Endothelial cell of umbilical vein (primary cell): ENCODE data around the gene ZNF764. TPM values are rescaled to one million over a fixed set of nuclear protein-coding genes. Genes with fewer than 3 reads are reported as not detected.

ENCODE experiments used
- BruUV-seq: library from RNA; stranded (reverse); fragments of 400-500 nt; replicated peaks from 2 replicates; lab custom pipeline; 2021; lab: Mats Ljungman, UMichigan
- CTCF ChIA-PET: fragments of 300-600, 350-600 bp; sonication (Branson Sonifier 250); formaldehyde crosslinking; loops from one replicate; lab custom pipeline; 2021; ENCODE audit warnings: antibody characterized with exemption, inconsistent platforms; lab: Charles Lee
- POLR2A ChIA-PET: fragments of 300-600, 350-600 bp; sonication (Branson Sonifier 250); formaldehyde crosslinking; loops from one replicate; lab custom pipeline; 2021; ENCODE audit warnings: antibody characterized with exemption, inconsistent platforms; lab: Charles Lee
- DNase-seq: peaks from one replicate; pipeline ENCODE4 v3.0.0-alpha.2; 2011; ENCODE audit warnings: low read depth, low spot score
- FAIRE-seq: peaks from 2 replicates; lab custom pipeline; 2011; peaks lifted over from hg19 to GRCh38; lab: Jason Lieb, UNC
- H2AFZ ChIP-seq: 2 replicates; pipeline ENCODE4 v1.6.0; 2012; ENCODE audit warnings: low read depth, low read length, control low read depth, inconsistent platforms
- H3K27ac ChIP-seq: 2 replicates; pipeline ENCODE4 v1.5.1; 2011; ENCODE audit warnings: low read depth, mild to moderate bottlenecking, control low read depth, low read length, moderate library complexity; ENCODE audit not compliant: insufficient read depth
- H3K27me3 ChIP-seq, 2 experiments: 2 replicates each; pipeline versions ENCODE4 v1.6.0 to v1.6.1; 2011; ENCODE audit warnings: low read length in 2 of 2, mixed read lengths in 1 of 2; ENCODE audit not compliant: control insufficient read depth in 2 of 2, insufficient read depth in 2 of 2
- H3K36me3 ChIP-seq, 2 experiments: 2 replicates in 1 of 2; 3 replicates in 1 of 2; pipeline ENCODE4 v1.5.1; 2011; ENCODE audit warnings: low read length in 2 of 2, mild to moderate bottlenecking in 1 of 2, moderate library complexity in 1 of 2; ENCODE audit not compliant: control insufficient read depth in 2 of 2, insufficient read depth in 2 of 2; ENCODE audit errors: extremely low read depth in 1 of 2
- H3K4me1 ChIP-seq: 3 replicates; pipeline ENCODE4 v1.5.1; 2011; ENCODE audit warnings: mild to moderate bottlenecking, low read length; ENCODE audit not compliant: control insufficient read depth, insufficient read depth; ENCODE audit errors: extremely low read depth
- H3K4me2 ChIP-seq: 2 replicates; pipeline ENCODE4 v1.6.1; 2011; ENCODE audit warnings: low read length, control low read depth, mixed read lengths; ENCODE audit not compliant: insufficient read depth
- H3K4me3 ChIP-seq, 3 experiments: fragments of 200-600 bp in 1 of 3; sonication (generic), shearing (Covaris generic) in 1 of 3; replicated peaks in 1 of 3; 2 replicates each; pipeline ENCODE4 v1.5.1; 2011 to 2016; ENCODE audit warnings: control low read depth in 3 of 3, low read length in 3 of 3, mild to moderate bottlenecking in 2 of 3, inconsistent platforms in 1 of 3, low read depth in 1 of 3, moderate library complexity in 1 of 3; ENCODE audit not compliant: insufficient read depth in 1 of 3
- H3K79me2 ChIP-seq: 2 replicates; pipeline ENCODE4 v1.6.0; 2012; ENCODE audit warnings: low read length, inconsistent platforms; ENCODE audit not compliant: control insufficient read depth, insufficient read depth
- H3K9ac ChIP-seq: replicated peaks from 2 replicates; pipeline ENCODE3; 2011; ENCODE audit warnings: low read length, control low read depth; ENCODE audit not compliant: insufficient read depth; ENCODE audit errors: extremely low read depth
- H3K9me1 ChIP-seq: replicated peaks from 3 replicates; pipeline ENCODE4 v1.6.0; 2011; ENCODE audit warnings: mild to moderate bottlenecking, low read length; ENCODE audit not compliant: control insufficient read depth, insufficient read depth; ENCODE audit errors: extremely low read depth
- H3K9me3 ChIP-seq: replicated peaks from 2 replicates; pipeline ENCODE4 v1.5.1; 2012; ENCODE audit warnings: low read length, inconsistent platforms; ENCODE audit not compliant: control insufficient read depth, insufficient read depth
- H4K20me1 ChIP-seq: replicated peaks from 2 replicates; pipeline ENCODE3; 2011; ENCODE audit warnings: mild to moderate bottlenecking, low read length; ENCODE audit not compliant: control insufficient read depth, insufficient read depth; ENCODE audit errors: extremely low read depth
- EZH2 ChIP-seq: IDR thresholded peaks from 2 replicates; pipeline ENCODE4 v1.6.1; 2012; ENCODE audit warnings: borderline replicate concordance, low read depth, mild to moderate bottlenecking, moderate library complexity, low read length, inconsistent platforms; ENCODE audit not compliant: severe bottlenecking
- FOS ChIP-seq: IDR thresholded peaks from 2 replicates; pipeline ENCODE4 v1.6.1; 2011; ENCODE audit warnings: mild to moderate bottlenecking, low read length, moderate library complexity, borderline replicate concordance; ENCODE audit not compliant: insufficient read depth
- GATA2 ChIP-seq: IDR thresholded peaks from 2 replicates; pipeline ENCODE4 v1.7.0; 2011; ENCODE audit warnings: low read depth, mild to moderate bottlenecking, moderate library complexity, mixed read lengths, low read length; ENCODE audit not compliant: insufficient read length, insufficient read depth
- JUN ChIP-seq: IDR thresholded peaks from 2 replicates; pipeline ENCODE4 v1.6.1; 2011; ENCODE audit warnings: borderline replicate concordance, low read depth; ENCODE audit not compliant: insufficient read length, insufficient read depth
- MYC ChIP-seq: IDR thresholded peaks from one replicate; pipeline ENCODE4 v1.6.1; 2011; ENCODE audit warnings: mild to moderate bottlenecking, low read depth, low read length
- POLR2A ChIP-seq: IDR thresholded peaks from 2 replicates; pipeline ENCODE4 v1.6.1; 2012; ENCODE audit warnings: low read depth, mild to moderate bottlenecking, control low read depth, low read length
- POLR2AphosphoS5 ChIP-seq: IDR thresholded peaks from 2 replicates; pipeline ENCODE4 v1.6.1; 2012; ENCODE audit warnings: low read depth, mild to moderate bottlenecking, control low read depth, low read length, moderate library complexity; ENCODE audit not compliant: insufficient read depth
- dilution Hi-C: fragments of 300-500 bp; cut with MboI; formaldehyde crosslinking; loops from one replicate; pipeline ENCODE4 v1.15.0; 2019; ENCODE audit warnings: low sequenced_read_pairs; ENCODE audit not compliant: extremely low pct_ligation_motif_present
- intact Hi-C: fragments of 100-400 bp; cut with micrococcal nuclease; formaldehyde crosslinking; loops from one replicate; pipeline ENCODE4 v1.10.0; 2022
- polyA plus RNA-seq, 4 experiments: library from polyadenylated mRNA; depleted of rRNA in 3 of 4; stranded (reverse) in 3 of 4; unstranded in 1 of 4; fragments of >200 nt; gene quantifications; 2 replicates each; pipeline versions ENCODE4 v1.2.1 to v1.2.3, GENCODE V29; 2011 to 2012; ENCODE audit warnings: missing spikeins in 1 of 4
- total RNA-seq: library from RNA; stranded (reverse); gene quantifications from 2 replicates; pipeline ENCODE4 v1.2.3, GENCODE V29; 2021
- TF ChIP-seq, protein P1 (sequence below): IDR thresholded peaks from 2 replicates; pipeline ENCODE4 v1.6.1; 2011; ENCODE audit not compliant: insufficient read depth, insufficient read length
- TF ChIP-seq, protein P2 (sequence below), 2 donors: IDR thresholded peaks; 1 replicate in 1 of 2; 2 replicates in 1 of 2; pipeline ENCODE4 v1.5.1; 2011; ENCODE audit warnings: low read length in 2 of 2, mild to moderate bottlenecking in 2 of 2, moderate library complexity in 2 of 2, control low read depth in 1 of 2, inconsistent platforms in 1 of 2, low read depth in 1 of 2; ENCODE audit not compliant: insufficient read depth in 1 of 2; ENCODE audit errors: extremely low read depth in 1 of 2

The ZNF764 gene
- total and polyA plus RNA-seq, 2 donors (not counting 3 experiments of a cell fraction or from before 2014, with no cell fraction given) = 5.0 to 12.1 TPM

DNA sequence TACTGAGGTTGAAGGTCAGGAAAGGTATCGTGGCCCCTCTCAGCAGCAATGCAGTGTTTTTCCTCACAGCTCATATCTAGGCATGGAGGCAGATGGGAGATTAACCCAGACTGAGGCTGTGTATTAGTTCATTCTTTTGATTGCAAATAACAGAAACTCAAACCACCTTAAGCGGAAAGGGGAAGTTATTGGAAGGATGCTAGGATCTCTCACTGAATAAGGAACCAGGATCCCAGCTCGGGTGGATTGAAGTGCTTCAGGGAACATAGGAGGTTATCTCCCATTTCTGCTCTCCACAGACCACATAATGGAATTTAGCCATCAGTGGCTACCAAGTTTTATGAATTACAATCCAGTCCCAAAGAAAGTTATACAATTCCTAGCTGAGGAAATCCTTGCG, 43.8 kb upstream of the ZNF764 start:
- Histone ChIP-seq H3K9me1 (no peaks in the 10 kb centered on the region), H4K20me1 (no peaks in the 10 kb centered on the region), H3K27me3 (no peaks in the 10 kb centered on the region), H3K36me3 (peaks cover 0 to 18% of the 10 kb centered on the region in 2 experiments), H3K4me3 (no peak overlapping the region), H3K4me2 (no peak overlapping the region), H3K4me1 (no peaks in the 10 kb centered on the region), H3K79me2 (no peaks in the 10 kb centered on the region), H3K9ac (no peak overlapping the region), H2AFZ (no peak overlapping the region), H3K27ac (no peak overlapping the region), H3K9me3 (no peaks in the 10 kb centered on the region)
- CTCF ChIA-PET = interaction anchor here (0.8 to 2.9 kb wide), 3 partner anchors 9 to 172 kb away, joined by 3 to 15 read pairs (median 6); partner anchors contain the start of genes DCTPP1 and ZNF689
- TF ChIP-seq, protein P1, sequence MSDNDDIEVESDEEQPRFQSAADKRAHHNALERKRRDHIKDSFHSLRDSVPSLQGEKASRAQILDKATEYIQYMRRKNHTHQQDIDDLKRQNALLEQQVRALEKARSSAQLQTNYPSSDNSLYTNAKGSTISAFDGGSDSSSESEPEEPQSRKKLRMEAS = no peak
- TF ChIP-seq POLR2AphosphoS5 (no peak), POLR2A (no peak), JUN (no peak), GATA2 (no peak), MYC (no peak), FOS (no peak), EZH2 (no peak)
- TF ChIP-seq, protein P2, sequence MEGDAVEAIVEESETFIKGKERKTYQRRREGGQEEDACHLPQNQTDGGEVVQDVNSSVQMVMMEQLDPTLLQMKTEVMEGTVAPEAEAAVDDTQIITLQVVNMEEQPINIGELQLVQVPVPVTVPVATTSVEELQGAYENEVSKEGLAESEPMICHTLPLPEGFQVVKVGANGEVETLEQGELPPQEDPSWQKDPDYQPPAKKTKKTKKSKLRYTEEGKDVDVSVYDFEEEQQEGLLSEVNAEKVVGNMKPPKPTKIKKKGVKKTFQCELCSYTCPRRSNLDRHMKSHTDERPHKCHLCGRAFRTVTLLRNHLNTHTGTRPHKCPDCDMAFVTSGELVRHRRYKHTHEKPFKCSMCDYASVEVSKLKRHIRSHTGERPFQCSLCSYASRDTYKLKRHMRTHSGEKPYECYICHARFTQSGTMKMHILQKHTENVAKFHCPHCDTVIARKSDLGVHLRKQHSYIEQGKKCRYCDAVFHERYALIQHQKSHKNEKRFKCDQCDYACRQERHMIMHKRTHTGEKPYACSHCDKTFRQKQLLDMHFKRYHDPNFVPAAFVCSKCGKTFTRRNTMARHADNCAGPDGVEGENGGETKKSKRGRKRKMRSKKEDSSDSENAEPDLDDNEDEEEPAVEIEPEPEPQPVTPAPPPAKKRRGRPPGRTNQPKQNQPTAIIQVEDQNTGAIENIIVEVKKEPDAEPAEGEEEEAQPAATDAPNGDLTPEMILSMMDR (IDR thresholded peaks at IDR 0.05; ENCODE audit: extremely low read depth in 1 of 2, insufficient read depth in 1 of 2, low read depth in 1 of 2, low read length in 2 of 2) = no peak
- dilution Hi-C loops (no loop called here), intact Hi-C loops (no loop called here)
- FAIRE-seq (no peak), DNase-seq (no peak)
- no TSS peak for BruUV-seq
- POLR2A ChIA-PET = no interaction called here
